ENCODE data around the gene TCF3. TPM values are rescaled to one million over a fixed set of nuclear protein-coding genes. Genes with fewer than 3 reads are reported as not detected.

TCF3 gene
- total and polyA plus RNA-seq, 2 of the 8 experiments (the other 6 are each of a cell fraction or from before 2014, with no cell fraction given), result 241 to 348 TPM

GRCh38 chr19:1645299-1645698 is 7.1 kb downstream of the TCF3 start:
- Histone ChIP-seq H3K23ac (ENCODE audit: insufficient read length) (no peak overlapping the region), H2BK120ac (replicated peaks; ENCODE audit: low read depth, low read length) (no peak overlapping the region)
- no peak for FAIRE-seq

More at GRCh38 chr19:1645299-1645698, 7.1 kb downstream of the TCF3 start:
- H3K4ac ChIP-seq (replicated peaks; ENCODE audit: insufficient read length, low read depth, low read length), result no peak overlapping the region
- H3K79me2 ChIP-seq (ENCODE audit: control insufficient read depth in 1 of 2, insufficient read depth in 2 of 2, low read length in 2 of 2), result peaks cover 0 to 77% of the 10 kb centered on the region in 2 experiments; a peak in 3 of 4 replicates
- no peak overlapping the region for H4K5ac ChIP-seq (ENCODE audit: insufficient read length, low read depth, low read length)
- H2AK5ac ChIP-seq (ENCODE audit: low read depth, low read length), result no peak overlapping the region
- peaks cover 0 to 20% (median 4%) of the 10 kb centered on the region in 4 experiments; a peak in 6 of 7 replicates for H3K4me1 ChIP-seq (replicated peaks in 1 of 4; ENCODE audit: control insufficient read depth in 3 of 4, insufficient read depth in 4 of 4, low read length in 3 of 4)
- H3K9ac ChIP-seq (replicated peaks in 1 of 4; ENCODE audit: extremely low read depth in 1 of 4, low read depth in 3 of 4, low read length in 3 of 4), result no peak overlapping the region
- no peaks in the 10 kb centered on the region for H3K27me3 ChIP-seq (replicated peaks in 1 of 4; ENCODE audit: control insufficient read depth in 3 of 4, extremely low read depth in 1 of 4, insufficient read depth in 3 of 4, low read length in 3 of 4)
- no peak overlapping the region for H2BK15ac ChIP-seq (ENCODE audit: low read length)
- no peak overlapping the region for H3K14ac ChIP-seq (ENCODE audit: insufficient read length)
- no peak overlapping the region for H4K91ac ChIP-seq (replicated peaks; ENCODE audit: insufficient read length, low read length)
- POLR2A ChIA-PET (ENCODE audit: partially characterized antibody), result interaction anchor here (0.8 to 5.8 kb wide), 5 partner anchors 10 to 35 kb away, joined by 3 to 25 read pairs (median 3); no protein-coding TSS in a partner anchor
- H3K36me3 ChIP-seq (ENCODE audit: control insufficient read depth in 2 of 4, insufficient read depth in 4 of 4, low read length in 3 of 4), result peaks cover 20 to 86% (median 62%) of the 10 kb centered on the region in 4 experiments
- H2BK5ac ChIP-seq (ENCODE audit: low read depth, low read length), result no peak overlapping the region
- no peak overlapping the region for H2AFZ ChIP-seq (ENCODE audit: low read length)
- no peak overlapping the region for H3K18ac ChIP-seq (ENCODE audit: extremely low read depth, low read length)
- H3K27ac ChIP-seq (ENCODE audit: low read depth, low read length), result no peak overlapping the region
- H3K4me3 ChIP-seq (ENCODE audit: extremely low read depth in 1 of 4, insufficient read depth in 2 of 4, low read depth in 3 of 4, low read length in 4 of 4), result no peak overlapping the region
- 88% methylated on average over 20 of the region's 23 CpGs; no CpG with 5 or more reads in 1 of the 2 experiments for WGBS, 2 experiments (ENCODE audit: extremely low coverage in 1 of 2, insufficient coverage in 1 of 2, insufficient read length in 1 of 2, insufficient replicate concordance in 2 of 2, low coverage in 1 of 2, low lambda C conversion rate in 2 of 2, missing lambda C conversion rate in 1 of 2)
- peaks cover 31% of the 10 kb centered on the region for H3K79me1 ChIP-seq (ENCODE audit: low read depth, low read length)
- TF ChIP-seq SIX5 (IDR thresholded peaks at IDR 0.05; ENCODE audit: low read depth, low read length) (no peak), TEAD4 (IDR thresholded peaks at IDR 0.05; ENCODE audit: low read depth, low read length) (no peak), NANOG (IDR thresholded peaks at IDR 0.05; ENCODE audit: insufficient read depth, low read depth, low read length, poor library complexity, severe bottlenecking) (no peak), GTF2F1 (IDR thresholded peaks at IDR 0.05; ENCODE audit: borderline replicate concordance, low read depth, low read length) (no peak), ASH2L (IDR thresholded peaks at IDR 0.05; ENCODE audit: low read length) (no peak), CEBPB (IDR thresholded peaks at IDR 0.05; ENCODE audit: low read depth, low read length) (no peak), RFX5 (IDR thresholded peaks at IDR 0.05; ENCODE audit: borderline replicate concordance, low read depth, low read length) (no peak)
- no peak overlapping the region for H4K8ac ChIP-seq (ENCODE audit: extremely low read depth, insufficient read depth, low read length)
- no peak overlapping the region for H3K4me2 ChIP-seq (ENCODE audit: insufficient read depth in 1 of 2, low read depth in 2 of 2, low read length in 2 of 2)
- H4K20me1 ChIP-seq (replicated peaks in 1 of 2; ENCODE audit: control insufficient read depth in 1 of 2, insufficient read depth in 2 of 2, low read length in 2 of 2), result peaks cover 26 to 36% of the 10 kb centered on the region in 2 experiments
- DNase-seq (ENCODE audit: low read depth in 1 of 2, low spot score in 2 of 2), result no peak
- no peaks in the 10 kb centered on the region for H3K23me2 ChIP-seq (ENCODE audit: low read depth, low read length)
- no peak overlapping the region for H3K56ac ChIP-seq (replicated peaks; ENCODE audit: insufficient read length, low read depth, low read length)
- CTCF ChIA-PET (ENCODE audit: partially characterized antibody), result interaction anchor here (1.3 kb wide), 1 partner anchor 44 kb away, joined by 4 read pairs; no protein-coding TSS in a partner anchor
- no peak overlapping the region for H2BK12ac ChIP-seq (ENCODE audit: low read depth, low read length)
- H2BK20ac ChIP-seq (ENCODE audit: low read length), result no peak overlapping the region
- no peaks in the 10 kb centered on the region for H3K9me3 ChIP-seq (ENCODE audit: insufficient read depth in 2 of 2, low read depth in 1 of 2, low read length in 1 of 2)

All from H1 (cell line).